HepG2 (cell line): ENCODE results near the gene NMNAT3. TPM values are rescaled to one million over a fixed set of nuclear protein-coding genes. Genes with fewer than 3 reads are reported as not detected.

Experiments
- ATAC-seq: fragments of 200-7000 bp; cut with Tn5 transposase; 3 replicates; pipeline ENCODE4 v1.9.1; 2020; ENCODE audit warnings: mild to moderate bottlenecking, moderate library complexity
- BruUV-seq: library from RNA; stranded (reverse); fragments of 400-500 nt; replicated peaks from 2 replicates; lab custom pipeline; 2021; lab: Mats Ljungman, UMichigan
- CTCF ChIA-PET: fragments of 300-600 bp; formaldehyde crosslinking; extraction: SDS; loops from one replicate; lab custom pipeline; 2021; ENCODE audit warnings: low total read pairs, inconsistent platforms, low intra/inter-chr PET ratio; lab: Yijun Ruan, JAX
- POLR2A ChIA-PET: fragments of 350-600 bp; sonication (Branson Sonifier 250); formaldehyde crosslinking; loops from one replicate; lab custom pipeline; 2020; ENCODE audit warnings: antibody characterized with exemption, inconsistent platforms; lab: Yijun Ruan, JAX
- DNase-seq: peaks from one replicate; pipeline ENCODE4 v3.0.0-alpha.2; 2015; ENCODE audit warnings: low spot score
- FAIRE-seq: peaks from 3 replicates; lab custom pipeline; 2011; peaks lifted over from hg19 to GRCh38; lab: Jason Lieb, UNC
- H2AFZ ChIP-seq: one replicate; pipeline ENCODE4 v1.6.1; 2011; ENCODE audit warnings: low read length, inconsistent platforms
- H3K27ac ChIP-seq: fragments of 300-600 bp; 3 replicates; pipeline ENCODE4 v1.8.0; 2011; ENCODE audit warnings: mixed run types, mild to moderate bottlenecking, mixed read lengths, low read length, inconsistent platforms; ENCODE audit not compliant: insufficient read depth; ENCODE audit errors: extremely low read length
- H3K27me3 ChIP-seq, 2 experiments: fragments of 200-600 bp in 1 of 2; 2 replicates in 1 of 2; 3 replicates in 1 of 2; pipeline versions ENCODE4 v1.6.0 to v1.8.0; 2011; ENCODE audit warnings: low read length in 2 of 2, mild to moderate bottlenecking in 2 of 2, moderate library complexity in 2 of 2, inconsistent platforms in 1 of 2; ENCODE audit not compliant: insufficient read depth in 2 of 2, control insufficient read depth in 1 of 2
- H3K36me3 ChIP-seq, 2 experiments: fragments of 200-600 bp in 1 of 2; replicated peaks in 1 of 2; 2 replicates in 1 of 2; 3 replicates in 1 of 2; pipeline versions ENCODE4 v1.5.1 to v1.8.0; 2011; ENCODE audit warnings: low read length in 2 of 2, inconsistent platforms in 1 of 2; ENCODE audit not compliant: insufficient read depth in 2 of 2, control insufficient read depth in 1 of 2
- H3K4me1 ChIP-seq: 2 replicates; pipeline ENCODE4 v1.5.1; 2012; ENCODE audit warnings: low read length, inconsistent platforms; ENCODE audit not compliant: insufficient read depth
- H3K4me2 ChIP-seq: 2 replicates; pipeline ENCODE4 v1.6.0; 2011; ENCODE audit warnings: low read depth, low read length, inconsistent platforms
- H3K4me3 ChIP-seq, 3 experiments: fragments of 200-600 bp in 1 of 3; sonication (generic), shearing (Covaris generic) in 1 of 3; replicated peaks in 1 of 3; 2 replicates each; pipeline ENCODE4 v1.5.1; 2011 to 2016; ENCODE audit warnings: low read length in 3 of 3, inconsistent platforms in 2 of 3, low read depth in 2 of 3, mild to moderate bottlenecking in 2 of 3, control low read depth in 1 of 3, mixed read lengths in 1 of 3; ENCODE audit not compliant: insufficient read depth in 1 of 3
- H3K79me2 ChIP-seq: one replicate; pipeline ENCODE4 v1.6.1; 2011; ENCODE audit warnings: low read length, inconsistent platforms; ENCODE audit not compliant: insufficient read depth
- H3K9ac ChIP-seq: 2 replicates; pipeline ENCODE4 v1.6.0; 2011; ENCODE audit warnings: mild to moderate bottlenecking, low read depth, low read length, inconsistent platforms; ENCODE audit not compliant: insufficient read depth
- H3K9me3 ChIP-seq: 2 replicates; pipeline ENCODE4 v1.5.1; 2012; ENCODE audit warnings: mild to moderate bottlenecking, low read length
- H4K20me1 ChIP-seq: 2 replicates; pipeline ENCODE4 v1.6.0; 2011; ENCODE audit warnings: inconsistent platforms, mild to moderate bottlenecking, low read length, moderate library complexity; ENCODE audit not compliant: insufficient read depth
- FIP1L1 ChIP-seq: fragments of 200-400 bp; formaldehyde crosslinking; IDR thresholded peaks from 2 replicates; pipeline ENCODE4 v1.6.1; 2018; ENCODE audit warnings: low read depth, mild to moderate bottlenecking, low read length, moderate library complexity, borderline replicate concordance; ENCODE audit not compliant: insufficient read depth
- IKZF1 ChIP-seq: fragments of 450-650 bp; IDR thresholded peaks from 2 replicates; pipeline ENCODE4 v1.7.1; 2016
- IKZF4 ChIP-seq: sonication (generic); formaldehyde crosslinking; IDR thresholded peaks from 2 replicates; pipeline ENCODE4 v1.5.1; 2020; ENCODE audit warnings: borderline replicate concordance, mild to moderate bottlenecking, low read depth, missing genetic modification reagents; ENCODE audit errors: not compliant biosample characterization
- MXI1 ChIP-seq: IDR thresholded peaks from 3 replicates; pipeline ENCODE4 v1.6.1; 2012; ENCODE audit warnings: low read depth, low read length, inconsistent platforms, borderline replicate concordance
- SCMH1 ChIP-seq: sonication (generic); formaldehyde crosslinking; IDR thresholded peaks from 2 replicates; pipeline ENCODE4 v1.9.0; 2021; ENCODE audit warnings: missing genetic modification reagents, mild to moderate bottlenecking, borderline replicate concordance
- SIX1 ChIP-seq: sonication (generic); formaldehyde crosslinking; IDR thresholded peaks from 2 replicates; pipeline ENCODE4 v1.4.0; 2020; ENCODE audit warnings: missing genetic modification reagents, borderline replicate concordance
- TAF1 ChIP-seq: sonication (generic); formaldehyde crosslinking; IDR thresholded peaks from 2 replicates; pipeline ENCODE4 v1.4.0; 2020; ENCODE audit warnings: missing genetic modification reagents
- ZKSCAN5 ChIP-seq: sonication (generic); formaldehyde crosslinking; IDR thresholded peaks from 2 replicates; pipeline ENCODE4 v1.5.1; 2020; ENCODE audit warnings: mild to moderate bottlenecking, missing genetic modification reagents
- ZNF549 ChIP-seq: sonication (generic); formaldehyde crosslinking; IDR thresholded peaks from 2 replicates; pipeline ENCODE4 v1.5.0; 2020; ENCODE audit warnings: missing genetic modification reagents
- ZNF737 ChIP-seq: sonication (generic); formaldehyde crosslinking; IDR thresholded peaks from 2 replicates; pipeline ENCODE4 v1.5.0; 2020; ENCODE audit warnings: missing genetic modification reagents, mild to moderate bottlenecking, borderline replicate concordance
- WGBS: methylation state at CpG from one replicate; pipeline ENCODE4 v1.1.6; 2017; ENCODE audit warnings: low lambda C conversion rate; 5-methylcytosine and 5-hydroxymethylcytosine counted together
- in situ Hi-C: cut with HindIII; loops from 2 replicates; pipeline ENCODE4 v1.10.0; 2017; ENCODE audit warnings: low pct_unique_long_range_greater_than_20kb; ENCODE audit not compliant: extremely low pct_ligation_motif_present
- intact Hi-C: fragments of 100-400 bp; cut with micrococcal nuclease; formaldehyde crosslinking; loops from one replicate; pipeline ENCODE4 v1.10.0; 2022; ENCODE audit not compliant: unreplicated experiment
- polyA plus RNA-seq, 8 experiments: library from polyadenylated mRNA; depleted of rRNA in 3 of 8; stranded (reverse) in 7 of 8; unstranded in 1 of 8; fragments of >200 nt; fragmentation: Illumina TruSeq in 4 of 8; extraction: Trizol in 4 of 8; gene quantifications; 2 replicates each; pipeline versions ENCODE4 v1.2.1 to v1.2.3, GENCODE V29; 2011 to 2016; ENCODE audit warnings: low read depth in 4 of 8, missing spikeins in 1 of 8, mixed read lengths in 1 of 8; ENCODE audit not compliant: insufficient read depth in 1 of 8
- total RNA-seq, 5 experiments: library from RNA; depleted of rRNA; stranded (reverse); fragments of >200 nt; fragmentation: Illumina TruSeq; extraction: Trizol; gene quantifications; 2 replicates each; pipeline ENCODE4 v1.2.3, GENCODE V29; 2016; ENCODE audit warnings: low read depth in 1 of 5
- TF ChIP-seq, protein P1 (sequence below): sonication (generic); formaldehyde crosslinking; IDR thresholded peaks from 2 replicates; pipeline ENCODE4 v1.4.0; 2020; ENCODE audit warnings: missing genetic modification reagents
- TF ChIP-seq, protein P2 (sequence below): sonication (generic); formaldehyde crosslinking; IDR thresholded peaks from 2 replicates; pipeline ENCODE4 v1.8.1; 2022; ENCODE audit warnings: mild to moderate bottlenecking, missing genetic modification reagents
- TF ChIP-seq, protein P3 (sequence below): sonication (generic); formaldehyde crosslinking; IDR thresholded peaks from 2 replicates; pipeline ENCODE4 v1.4.0; 2020; ENCODE audit warnings: missing genetic modification reagents

NMNAT3 gene
- total and polyA plus RNA-seq, 2 of the 13 experiments (the other 11 are each of a cell fraction or from before 2014, with no cell fraction given): 6.1 to 7.0 TPM

DNA sequence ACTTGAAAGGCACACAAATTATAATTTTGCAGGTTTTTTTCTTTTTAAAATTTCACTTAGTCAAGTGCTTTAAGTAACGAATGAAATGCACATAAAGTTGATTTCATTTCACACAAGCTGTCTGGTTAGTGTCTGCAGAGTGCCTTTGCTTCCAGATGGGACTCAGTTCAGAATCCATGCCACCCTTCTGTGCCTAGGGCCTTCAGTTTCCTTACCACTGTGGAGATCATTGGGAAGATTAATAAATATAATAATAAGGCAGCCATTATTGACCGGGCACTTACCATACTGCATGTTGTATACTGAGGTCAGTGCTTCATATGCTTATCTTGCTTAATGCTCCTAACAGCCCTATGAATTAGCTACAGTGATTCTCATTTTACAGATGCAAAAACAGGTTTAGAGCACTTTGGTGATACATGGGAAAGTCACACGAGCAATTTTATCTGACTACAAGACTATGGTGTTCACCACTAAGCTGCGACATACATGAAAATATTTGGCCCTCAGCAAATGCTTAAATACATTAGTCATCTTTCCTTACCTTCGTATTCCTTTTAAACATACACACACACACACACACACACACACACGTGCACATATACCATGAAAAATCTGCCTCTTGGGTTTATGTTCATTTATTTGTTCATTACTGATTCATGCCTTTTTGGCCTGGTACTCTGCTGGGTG is 3.1 kb downstream of the NMNAT3 start (continued):
- TF ChIP-seq SIX1 (CRISPR knock-in tag): no peak
- TF ChIP-seq, protein P1, sequence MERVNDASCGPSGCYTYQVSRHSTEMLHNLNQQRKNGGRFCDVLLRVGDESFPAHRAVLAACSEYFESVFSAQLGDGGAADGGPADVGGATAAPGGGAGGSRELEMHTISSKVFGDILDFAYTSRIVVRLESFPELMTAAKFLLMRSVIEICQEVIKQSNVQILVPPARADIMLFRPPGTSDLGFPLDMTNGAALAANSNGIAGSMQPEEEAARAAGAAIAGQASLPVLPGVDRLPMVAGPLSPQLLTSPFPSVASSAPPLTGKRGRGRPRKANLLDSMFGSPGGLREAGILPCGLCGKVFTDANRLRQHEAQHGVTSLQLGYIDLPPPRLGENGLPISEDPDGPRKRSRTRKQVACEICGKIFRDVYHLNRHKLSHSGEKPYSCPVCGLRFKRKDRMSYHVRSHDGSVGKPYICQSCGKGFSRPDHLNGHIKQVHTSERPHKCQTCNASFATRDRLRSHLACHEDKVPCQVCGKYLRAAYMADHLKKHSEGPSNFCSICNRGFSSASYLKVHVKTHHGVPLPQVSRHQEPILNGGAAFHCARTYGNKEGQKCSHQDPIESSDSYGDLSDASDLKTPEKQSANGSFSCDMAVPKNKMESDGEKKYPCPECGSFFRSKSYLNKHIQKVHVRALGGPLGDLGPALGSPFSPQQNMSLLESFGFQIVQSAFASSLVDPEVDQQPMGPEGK (CRISPR knock-in tag): no peak
- TF ChIP-seq TAF1 (CRISPR knock-in tag): no peak
- TF ChIP-seq MXI1: no peak
- no peak for TF ChIP-seq IKZF1
- TF ChIP-seq ZNF737 (CRISPR knock-in tag): no peak
- TF ChIP-seq FIP1L1: no peak
- no peak for TF ChIP-seq IKZF4 (CRISPR knock-in tag)
- no peak for TF ChIP-seq SCMH1
- TF ChIP-seq, protein P2, sequence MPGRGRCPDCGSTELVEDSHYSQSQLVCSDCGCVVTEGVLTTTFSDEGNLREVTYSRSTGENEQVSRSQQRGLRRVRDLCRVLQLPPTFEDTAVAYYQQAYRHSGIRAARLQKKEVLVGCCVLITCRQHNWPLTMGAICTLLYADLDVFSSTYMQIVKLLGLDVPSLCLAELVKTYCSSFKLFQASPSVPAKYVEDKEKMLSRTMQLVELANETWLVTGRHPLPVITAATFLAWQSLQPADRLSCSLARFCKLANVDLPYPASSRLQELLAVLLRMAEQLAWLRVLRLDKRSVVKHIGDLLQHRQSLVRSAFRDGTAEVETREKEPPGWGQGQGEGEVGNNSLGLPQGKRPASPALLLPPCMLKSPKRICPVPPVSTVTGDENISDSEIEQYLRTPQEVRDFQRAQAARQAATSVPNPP (CRISPR knock-in tag): no peak

DNA sequence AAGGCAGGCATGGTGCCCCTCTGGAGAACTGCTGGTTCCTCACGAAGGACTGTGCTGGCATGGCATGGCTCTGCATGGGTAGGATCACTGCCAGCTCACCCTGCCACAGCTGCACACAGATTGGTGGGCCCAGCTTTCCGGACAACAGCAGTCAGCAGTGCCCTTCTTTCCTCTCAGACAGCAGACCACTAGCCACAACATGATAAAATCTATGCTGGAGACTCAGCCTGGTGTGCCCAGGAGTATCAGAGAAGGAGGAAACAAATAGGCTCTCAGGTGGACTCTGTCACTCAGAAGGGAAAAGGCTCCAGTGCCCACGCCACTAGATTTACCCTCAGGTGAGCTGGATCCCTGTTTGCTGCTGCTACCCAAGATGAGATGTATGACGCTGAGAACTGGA is 4.9 kb downstream of the NMNAT3 start:
- H3K79me2 ChIP-seq: no peaks in the 10 kb centered on the region
- H3K36me3 ChIP-seq: no peaks in the 10 kb centered on the region
- intact Hi-C loops: no loop called here
- ChIA-PET POLR2A (no interaction called here), CTCF (no interaction called here)
- no peak for ATAC-seq
- no peaks in the 10 kb centered on the region for H3K9me3 ChIP-seq
- H4K20me1 ChIP-seq: no peaks in the 10 kb centered on the region
- WGBS: 78% methylated on average over 2 of the region's 4 CpGs
- BruUV-seq: no TSS peak
- H3K4me3 ChIP-seq: no peak overlapping the region
- in situ Hi-C loops: no loop called here
- no peak for FAIRE-seq
- DNase-seq: no peak
- TF ChIP-seq ZKSCAN5 (CRISPR knock-in tag): no peak
- TF ChIP-seq ZNF549 (CRISPR knock-in tag): no peak
- TF ChIP-seq, protein P3, sequence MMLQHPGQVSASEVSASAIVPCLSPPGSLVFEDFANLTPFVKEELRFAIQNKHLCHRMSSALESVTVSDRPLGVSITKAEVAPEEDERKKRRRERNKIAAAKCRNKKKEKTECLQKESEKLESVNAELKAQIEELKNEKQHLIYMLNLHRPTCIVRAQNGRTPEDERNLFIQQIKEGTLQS (CRISPR knock-in tag): no peak
- TF ChIP-seq, all 625 proteins: peak for 0
- no peak overlapping the region for H3K4me2 ChIP-seq
- no peak overlapping the region for H3K9ac ChIP-seq
- H3K27me3 ChIP-seq: no peaks in the 10 kb centered on the region
- peaks cover 9% of the 10 kb centered on the region for H3K4me1 ChIP-seq
- no peak overlapping the region for H2AFZ ChIP-seq
- H3K27ac ChIP-seq: no peak overlapping the region
